Spleen (tissue), 11 donors: ENCODE measurements around the gene SLC25A13. TPM values are rescaled to one million over a fixed set of nuclear protein-coding genes. Genes with fewer than 3 reads are reported as not detected.

ENCODE experiments used
- DNase-seq: peaks from one replicate; pipeline ENCODE4 v3.0.0-alpha.2; 2020
- H3K27ac ChIP-seq, 8 donors: fragments of 200-600 bp; sonication (generic) in 7 of 8; 1 replicate in 4 of 8; 2 replicates in 4 of 8; pipeline versions ENCODE4 v1.5.0 to v1.8.0; 2016 to 2021; ENCODE audit warnings: inconsistent platforms in 4 of 8, mild to moderate bottlenecking in 4 of 8, moderate library complexity in 1 of 8
- H3K27me3 ChIP-seq, 7 donors: fragments of 200-600 bp; sonication (generic) in 6 of 7; replicated peaks in 1 of 7; 1 replicate in 4 of 7; 2 replicates in 3 of 7; pipeline versions ENCODE4 v1.5.0 to v1.8.0; 2016 to 2021; ENCODE audit warnings: inconsistent platforms in 3 of 7, mild to moderate bottlenecking in 1 of 7
- H3K36me3 ChIP-seq, 6 donors: fragments of 200-600 bp; sonication (generic) in 5 of 6; 1 replicate in 4 of 6; 2 replicates in 2 of 6; pipeline versions ENCODE4 v1.5.0 to v1.8.0; 2016 to 2021; ENCODE audit warnings: inconsistent platforms in 2 of 6
- H3K4me1 ChIP-seq, 6 donors: fragments of 200-600 bp; sonication (generic) in 5 of 6; 1 replicate in 3 of 6; 2 replicates in 3 of 6; pipeline versions ENCODE4 v1.5.0 to v1.8.0; 2016 to 2021; ENCODE audit warnings: inconsistent platforms in 3 of 6
- H3K4me3 ChIP-seq, 8 donors: fragments of 200-600 bp; sonication (generic) in 7 of 8; 1 replicate in 4 of 8; 2 replicates in 4 of 8; pipeline versions ENCODE4 v1.5.0 to v1.8.0; 2016 to 2021; ENCODE audit warnings: inconsistent platforms in 4 of 8, mild to moderate bottlenecking in 4 of 8, moderate library complexity in 2 of 8
- H3K9me3 ChIP-seq, 8 donors: fragments of 200-600 bp; sonication (generic) in 7 of 8; 1 replicate in 4 of 8; 2 replicates in 4 of 8; pipeline versions ENCODE4 v1.5.0 to v1.8.0; 2016 to 2021; ENCODE audit warnings: inconsistent platforms in 4 of 8
- CTCF ChIP-seq, 11 experiments: fragments of 200-600 bp in 7 of 11; fragments of 450-650 bp in 4 of 11; sonication (generic) in 4 of 11; IDR thresholded peaks in 8 of 11; conservative IDR thresholded peaks in 3 of 11; 1 replicate in 7 of 11; 2 replicates in 4 of 11; pipeline versions ENCODE4 v1.4.0 to v1.8.0; 2016 to 2021; ENCODE audit warnings: antibody characterized with exemption in 11 of 11, inconsistent platforms in 4 of 11, mild to moderate bottlenecking in 1 of 11
- POLR2A ChIP-seq, 3 donors: fragments of 450-650 bp; IDR thresholded peaks; one replicate each; pipeline ENCODE4 v1.5.1; 2017; ENCODE audit warnings: antibody characterized with exemption in 3 of 3, mild to moderate bottlenecking in 1 of 3
- POLR2AphosphoS5 ChIP-seq, 3 donors: sonication (generic); formaldehyde crosslinking; IDR thresholded peaks; one replicate each; pipeline ENCODE4 v1.5.1; 2017; ENCODE audit warnings: antibody characterized with exemption in 3 of 3
- WGBS, 5 donors: extraction: QIAGEN DNeasy Blood & Tissue Kit in 3 of 5; methylation state at CpG; one replicate each; pipeline versions ENCODE4 v1.1.5 to v1.1.7; 2013 to 2018; 5-methylcytosine and 5-hydroxymethylcytosine counted together
- intact Hi-C: fragments of 100-400 bp; cut with DNase I; formaldehyde crosslinking; loops from one replicate; pipeline ENCODE4 v1.15.0; 2023; ENCODE audit warnings: low total_unique reads
- polyA plus RNA-seq, 3 donors: library from polyadenylated mRNA; stranded (reverse); fragments of 200-250 nt; gene quantifications; one replicate each; pipeline ENCODE4 v1.2.1, GENCODE V29; 2013
- total RNA-seq, 7 donors: library from RNA; depleted of rRNA in 3 of 7; stranded (reverse); fragments of >200 nt in 3 of 7; fragmentation: NEBNext Ultra II Directional in 4 of 7; extraction: Animal tissue kit (Norgen Biotek cat#: 25700) in 4 of 7; gene quantifications; one replicate each; pipeline versions ENCODE4 v1.1.0 to v1.2.1, GENCODE V29; 2016 to 2021
- donor health status: healthy with polysubstance abuse.
- donor health status: DM: no; HTN: no; CAD: no; lungs with moderate emphysema.
- donor health status: DM: no; HTN: no; CAD: no.
- donor health status: Bipolar disorder and iron deficiency.
- donor health status: healthy.
- donor health status: DM: no; HTN: no; CAD: no.
- donor health status: DM: yes; HTN: yes; CAD: no.

SLC25A13 gene
- total and polyA plus RNA-seq, 10 donors: 6.3 to 44.4 (median 25.9) TPM

GRCh38 chr7:96219378-96220130 lies 102.3 kb downstream of the SLC25A13 start:
- no peak for DNase-seq
- Histone ChIP-seq H3K4me3 (no peak overlapping the region), H3K4me1 (peaks cover 0 to 4% (median 0%) of the 10 kb centered on the region in 6 donors), H3K36me3 (peaks cover 0 to 6% (median 0%) of the 10 kb centered on the region in 6 donors), H3K27ac (no peak overlapping the region), H3K9me3 (peaks cover 0 to 5% (median 0%) of the 10 kb centered on the region in 8 donors), H3K27me3 (no peaks in the 10 kb centered on the region)
- intact Hi-C loops: no loop called here
- 81 to 93% (median 87%) methylated on average over 1 of the region's 1 CpG for WGBS, 5 donors
- TF ChIP-seq POLR2AphosphoS5 (IDR thresholded peaks at IDR 0.05) (no peak), POLR2A (IDR thresholded peaks at IDR 0.05) (no peak), CTCF (IDR thresholded peaks at IDR 0.05 in 8 of 11, conservative IDR thresholded peaks at IDR 0.05 in 3 of 11) (no peak)

- TF ChIP-seq POLR2AphosphoS5 (IDR thresholded peaks at IDR 0.05): no peak
- peaks cover 0 to 4% (median 0%) of the 10 kb centered on the region in 6 donors for H3K4me1 ChIP-seq
- 65 to 70% (median 67%) methylated on average over 4 of the region's 4 CpGs for WGBS, 5 donors
- intact Hi-C loops: no loop called here
- peaks cover 0 to 5% (median 0%) of the 10 kb centered on the region in 8 donors for H3K9me3 ChIP-seq
- no peak for DNase-seq
- H3K27ac ChIP-seq: no peak overlapping the region
- H3K36me3 ChIP-seq: peaks cover 0 to 6% (median 0%) of the 10 kb centered on the region in 6 donors
- H3K4me3 ChIP-seq: no peak overlapping the region
- H3K27me3 ChIP-seq: no peaks in the 10 kb centered on the region
These were observed 103.1 kb downstream of the SLC25A13 start for GRCh38 chr7:96218664-96219243.

GRCh38 chr7:96217147-96217546 lies 104.8 kb downstream of the SLC25A13 start:
- Histone ChIP-seq H3K9me3 (peaks cover 0 to 5% (median 0%) of the 10 kb centered on the region in 8 donors), H3K27ac (no peak overlapping the region), H3K36me3 (peaks cover 0 to 7% (median 0%) of the 10 kb centered on the region in 6 donors), H3K27me3 (no peaks in the 10 kb centered on the region), H3K4me1 (peaks cover 0 to 4% (median 0%) of the 10 kb centered on the region in 6 donors), H3K4me3 (no peak overlapping the region)
- intact Hi-C loops: no loop called here
- TF ChIP-seq POLR2AphosphoS5 (IDR thresholded peaks at IDR 0.05): no peak
- no peak for TF ChIP-seq POLR2A (IDR thresholded peaks at IDR 0.05)
- no peak for TF ChIP-seq CTCF (IDR thresholded peaks at IDR 0.05 in 8 of 11, conservative IDR thresholded peaks at IDR 0.05 in 3 of 11)
- no peak for DNase-seq
- WGBS, 5 donors: 87 to 97% (median 92%) methylated on average over 1 of the region's 1 CpG

DNA sequence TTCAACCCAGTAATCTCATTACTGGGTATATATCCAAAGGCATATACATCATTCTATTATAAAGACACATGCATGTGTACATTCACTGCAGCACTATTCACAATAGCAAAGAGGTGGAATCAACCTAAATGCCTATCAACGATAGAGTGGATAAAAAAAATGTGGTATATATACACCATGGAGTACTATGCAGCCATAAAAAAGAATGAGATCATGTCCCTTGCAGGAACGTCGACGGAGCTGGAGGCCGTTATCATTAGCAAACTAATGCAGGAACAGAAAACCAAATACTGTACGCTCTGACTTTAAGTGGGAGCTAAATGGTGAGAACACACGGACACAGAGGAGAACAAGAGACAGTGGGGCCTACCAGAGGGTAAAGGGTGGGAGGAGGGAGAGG lies 105.5 kb downstream of the SLC25A13 start:
- peaks cover 0 to 4% (median 0%) of the 10 kb centered on the region in 6 donors for H3K4me1 ChIP-seq
- WGBS, 5 donors: 88 to 98% (median 97%) methylated on average over 7 of the region's 7 CpGs
- no peaks in the 10 kb centered on the region for H3K27me3 ChIP-seq
- no peak overlapping the region for H3K27ac ChIP-seq
- TF ChIP-seq CTCF (IDR thresholded peaks at IDR 0.05 in 8 of 11, conservative IDR thresholded peaks at IDR 0.05 in 3 of 11): no peak
- TF ChIP-seq POLR2A (IDR thresholded peaks at IDR 0.05): no peak
- no peak for TF ChIP-seq POLR2AphosphoS5 (IDR thresholded peaks at IDR 0.05)
- intact Hi-C loops: no loop called here
- H3K4me3 ChIP-seq: no peak overlapping the region
- peaks cover 0 to 9% (median 0%) of the 10 kb centered on the region in 6 donors for H3K36me3 ChIP-seq
- peaks cover 0 to 5% (median 0%) of the 10 kb centered on the region in 8 donors for H3K9me3 ChIP-seq
- DNase-seq: no peak
